HepG2 (cell line): ENCODE results near the gene ARCN1. TPM values are rescaled to one million over a fixed set of nuclear protein-coding genes. Genes with fewer than 3 reads are reported as not detected.

Source experiments
- ATF1 ChIP-seq: IDR thresholded peaks from 2 replicates; pipeline ENCODE4 v1.6.1; 2016; ENCODE audit warnings: mild to moderate bottlenecking, control low read depth
- GABPB1 ChIP-seq: IDR thresholded peaks from 2 replicates; pipeline ENCODE4 v1.6.1; 2016; ENCODE audit warnings: mild to moderate bottlenecking, missing genetic modification reagents, moderate library complexity, missing compliant biosample characterization
- HNF1A ChIP-seq, 2 experiments: sonication (generic) in 1 of 2; formaldehyde crosslinking in 1 of 2; IDR thresholded peaks; 2 replicates each; pipeline versions ENCODE4 v1.4.0 to v1.6.1; 2016 to 2020; ENCODE audit warnings: borderline replicate concordance in 1 of 2, low read depth in 1 of 2, mild to moderate bottlenecking in 1 of 2, missing genetic modification reagents in 1 of 2
- IRF2 ChIP-seq: IDR thresholded peaks from 2 replicates; pipeline ENCODE4 v1.6.1; 2018; ENCODE audit warnings: missing genetic modification reagents, missing compliant biosample characterization
- KDM2A ChIP-seq: sonication (generic); formaldehyde crosslinking; IDR thresholded peaks from 2 replicates; pipeline ENCODE4 v1.4.0; 2020; ENCODE audit warnings: low read depth, missing genetic modification reagents, borderline replicate concordance
- MAX ChIP-seq: IDR thresholded peaks from 2 replicates; pipeline ENCODE4 v1.6.1; 2012; ENCODE audit warnings: inconsistent platforms
- MEIS2 ChIP-seq: sonication (generic); formaldehyde crosslinking; IDR thresholded peaks from 2 replicates; pipeline ENCODE4 v1.9.0; 2021; ENCODE audit warnings: mild to moderate bottlenecking, missing genetic modification reagents
- SNAPC5 ChIP-seq: sonication (generic); formaldehyde crosslinking; IDR thresholded peaks from 2 replicates; pipeline ENCODE4 v1.8.1; 2023; ENCODE audit warnings: mild to moderate bottlenecking, missing genetic modification reagents, borderline replicate concordance
- ZNF180 ChIP-seq: sonication (generic); formaldehyde crosslinking; IDR thresholded peaks from 2 replicates; pipeline ENCODE4 v1.4.0; 2020; ENCODE audit warnings: low read depth, missing genetic modification reagents, borderline replicate concordance
- ZNF264 ChIP-seq: sonication (generic); formaldehyde crosslinking; IDR thresholded peaks from 2 replicates; pipeline ENCODE4 v1.4.0; 2020; ENCODE audit warnings: missing genetic modification reagents
- ZNF572 ChIP-seq: sonication (generic); formaldehyde crosslinking; IDR thresholded peaks from 2 replicates; pipeline ENCODE4 v1.5.1; 2020; ENCODE audit warnings: mild to moderate bottlenecking, missing genetic modification reagents
- ZNF775 ChIP-seq: sonication (generic); formaldehyde crosslinking; IDR thresholded peaks from 2 replicates; pipeline ENCODE4 v1.4.0; 2020; ENCODE audit warnings: missing genetic modification reagents, mild to moderate bottlenecking, moderate library complexity, borderline replicate concordance
- ZNF878 ChIP-seq: sonication (generic); formaldehyde crosslinking; IDR thresholded peaks from 2 replicates; pipeline ENCODE4 v1.8.1; 2023; ENCODE audit warnings: mild to moderate bottlenecking, missing genetic modification reagents, moderate library complexity
- polyA plus RNA-seq, 8 experiments: library from polyadenylated mRNA; depleted of rRNA in 3 of 8; stranded (reverse) in 7 of 8; unstranded in 1 of 8; fragments of >200 nt; fragmentation: Illumina TruSeq in 4 of 8; extraction: Trizol in 4 of 8; gene quantifications; 2 replicates each; pipeline versions ENCODE4 v1.2.1 to v1.2.3, GENCODE V29; 2011 to 2016; ENCODE audit warnings: low read depth in 4 of 8, missing spikeins in 1 of 8, mixed read lengths in 1 of 8; ENCODE audit not compliant: insufficient read depth in 1 of 8
- total RNA-seq, 5 experiments: library from RNA; depleted of rRNA; stranded (reverse); fragments of >200 nt; fragmentation: Illumina TruSeq; extraction: Trizol; gene quantifications; 2 replicates each; pipeline ENCODE4 v1.2.3, GENCODE V29; 2016; ENCODE audit warnings: low read depth in 1 of 5
- TF ChIP-seq, protein P1 (sequence below): sonication (generic); IDR thresholded peaks from 2 replicates; pipeline ENCODE4 v1.6.1; 2016; ENCODE audit warnings: low read depth, borderline replicate concordance
- TF ChIP-seq, protein P2 (sequence below), 2 experiments: IDR thresholded peaks; 2 replicates each; pipeline ENCODE4 v1.6.1; 2011 to 2012; ENCODE audit warnings: low read length in 2 of 2, borderline replicate concordance in 1 of 2, low read depth in 1 of 2, mild to moderate bottlenecking in 1 of 2, moderate library complexity in 1 of 2
- TF ChIP-seq, protein P3 (sequence below): IDR thresholded peaks from 2 replicates; pipeline ENCODE4 v1.6.1; 2012; ENCODE audit warnings: low read depth, low read length, improper control_type of control experiment

ARCN1 gene
- total and polyA plus RNA-seq, 2 of the 13 experiments (the other 11 are each of a cell fraction or from before 2014, with no cell fraction given), result 148 to 200 TPM

DNA sequence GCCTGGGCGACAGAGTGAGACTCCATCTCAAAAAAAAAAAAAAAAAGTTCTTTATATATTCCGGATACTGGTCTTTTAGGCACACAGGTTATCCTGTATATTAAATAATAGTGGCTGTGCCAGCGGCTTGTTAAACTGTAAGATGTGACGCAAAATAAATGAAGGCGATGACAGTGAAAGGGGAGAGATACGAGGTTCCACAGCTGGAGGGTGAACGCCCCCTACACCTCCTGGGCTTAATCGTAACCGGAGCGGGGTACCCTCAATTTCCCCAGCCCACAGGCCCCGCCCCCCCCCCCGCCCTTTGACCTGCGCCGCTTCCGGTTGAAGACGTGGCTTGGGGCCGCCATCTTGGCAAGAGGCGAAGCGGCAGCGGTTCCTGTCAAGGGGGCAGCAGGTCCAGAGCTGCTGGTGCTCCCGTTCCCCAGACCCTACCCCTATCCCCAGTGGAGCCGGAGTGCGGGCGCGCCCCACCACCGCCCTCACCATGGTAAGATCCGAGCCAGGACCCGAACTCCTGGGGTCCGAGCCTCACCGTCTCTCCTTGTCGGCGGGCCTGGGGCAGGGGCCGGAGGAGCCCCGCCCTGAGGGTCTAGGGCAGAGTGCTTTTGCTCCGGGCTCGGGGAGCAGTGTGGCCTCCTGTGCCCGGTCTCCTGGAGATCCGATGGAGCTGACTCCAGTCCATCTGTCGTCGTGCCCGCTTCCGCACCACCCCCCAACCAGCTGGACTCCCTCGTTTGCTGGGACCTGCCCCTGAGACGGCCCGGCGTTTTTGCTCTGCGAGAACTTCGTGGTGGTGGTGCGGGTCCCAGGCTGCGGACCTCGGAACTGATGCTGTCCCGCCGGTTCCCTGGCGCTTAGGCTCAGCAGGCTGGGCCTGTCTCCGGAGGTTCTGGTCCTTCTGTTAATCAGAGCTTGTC lies at the start of gene ARCN1 (continued):
- TF ChIP-seq HNF1A (IDR thresholded peaks at IDR 0.05; ENCODE audit: low read depth), result no peak
- TF ChIP-seq HNF1A (CRISPR knock-in tag; IDR thresholded peaks at IDR 0.05; ENCODE audit: borderline replicate concordance), result no peak
- peak; percentile 60 for TF ChIP-seq MEIS2 (CRISPR knock-in tag)
- TF ChIP-seq GABPB1 (CRISPR knock-in tag), result peak; percentile 92
- 0 out of 2 replicates have a peak, but pooled peaks have one; percentile 5 for TF ChIP-seq IRF2 (CRISPR knock-in tag)
- no peak for TF ChIP-seq ZNF264 (CRISPR knock-in tag)
- TF ChIP-seq ZNF878, result 0 out of 2 replicates have a peak, but pooled peaks have one; percentile 55
- TF ChIP-seq KDM2A (CRISPR knock-in tag), result peak; percentile 65; the same call in 1 of the 2 replicates
- TF ChIP-seq ZNF180 (CRISPR knock-in tag), result no peak
- TF ChIP-seq ZNF572, result 0 out of 2 replicates have a peak, but pooled peaks have one; percentile 25
- TF ChIP-seq ATF1 (CRISPR knock-in tag), result no peak
- TF ChIP-seq, protein P1, sequence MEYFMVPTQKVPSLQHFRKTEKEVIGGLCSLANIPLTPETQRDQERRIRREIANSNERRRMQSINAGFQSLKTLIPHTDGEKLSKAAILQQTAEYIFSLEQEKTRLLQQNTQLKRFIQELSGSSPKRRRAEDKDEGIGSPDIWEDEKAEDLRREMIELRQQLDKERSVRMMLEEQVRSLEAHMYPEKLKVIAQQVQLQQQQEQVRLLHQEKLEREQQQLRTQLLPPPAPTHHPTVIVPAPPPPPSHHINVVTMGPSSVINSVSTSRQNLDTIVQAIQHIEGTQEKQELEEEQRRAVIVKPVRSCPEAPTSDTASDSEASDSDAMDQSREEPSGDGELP, result peak; percentile 70; the same call in 1 of the 2 replicates
- TF ChIP-seq, protein P2, sequence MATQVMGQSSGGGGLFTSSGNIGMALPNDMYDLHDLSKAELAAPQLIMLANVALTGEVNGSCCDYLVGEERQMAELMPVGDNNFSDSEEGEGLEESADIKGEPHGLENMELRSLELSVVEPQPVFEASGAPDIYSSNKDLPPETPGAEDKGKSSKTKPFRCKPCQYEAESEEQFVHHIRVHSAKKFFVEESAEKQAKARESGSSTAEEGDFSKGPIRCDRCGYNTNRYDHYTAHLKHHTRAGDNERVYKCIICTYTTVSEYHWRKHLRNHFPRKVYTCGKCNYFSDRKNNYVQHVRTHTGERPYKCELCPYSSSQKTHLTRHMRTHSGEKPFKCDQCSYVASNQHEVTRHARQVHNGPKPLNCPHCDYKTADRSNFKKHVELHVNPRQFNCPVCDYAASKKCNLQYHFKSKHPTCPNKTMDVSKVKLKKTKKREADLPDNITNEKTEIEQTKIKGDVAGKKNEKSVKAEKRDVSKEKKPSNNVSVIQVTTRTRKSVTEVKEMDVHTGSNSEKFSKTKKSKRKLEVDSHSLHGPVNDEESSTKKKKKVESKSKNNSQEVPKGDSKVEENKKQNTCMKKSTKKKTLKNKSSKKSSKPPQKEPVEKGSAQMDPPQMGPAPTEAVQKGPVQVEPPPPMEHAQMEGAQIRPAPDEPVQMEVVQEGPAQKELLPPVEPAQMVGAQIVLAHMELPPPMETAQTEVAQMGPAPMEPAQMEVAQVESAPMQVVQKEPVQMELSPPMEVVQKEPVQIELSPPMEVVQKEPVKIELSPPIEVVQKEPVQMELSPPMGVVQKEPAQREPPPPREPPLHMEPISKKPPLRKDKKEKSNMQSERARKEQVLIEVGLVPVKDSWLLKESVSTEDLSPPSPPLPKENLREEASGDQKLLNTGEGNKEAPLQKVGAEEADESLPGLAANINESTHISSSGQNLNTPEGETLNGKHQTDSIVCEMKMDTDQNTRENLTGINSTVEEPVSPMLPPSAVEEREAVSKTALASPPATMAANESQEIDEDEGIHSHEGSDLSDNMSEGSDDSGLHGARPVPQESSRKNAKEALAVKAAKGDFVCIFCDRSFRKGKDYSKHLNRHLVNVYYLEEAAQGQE (IDR thresholded peaks at IDR 0.05; ENCODE audit: borderline replicate concordance in 1 of 2, low read depth in 1 of 2, low read length in 2 of 2), result 0 out of 4 replicates have a peak, but pooled peaks of 1 of the 2 experiments have one; percentile 2
- TF ChIP-seq, protein P3, sequence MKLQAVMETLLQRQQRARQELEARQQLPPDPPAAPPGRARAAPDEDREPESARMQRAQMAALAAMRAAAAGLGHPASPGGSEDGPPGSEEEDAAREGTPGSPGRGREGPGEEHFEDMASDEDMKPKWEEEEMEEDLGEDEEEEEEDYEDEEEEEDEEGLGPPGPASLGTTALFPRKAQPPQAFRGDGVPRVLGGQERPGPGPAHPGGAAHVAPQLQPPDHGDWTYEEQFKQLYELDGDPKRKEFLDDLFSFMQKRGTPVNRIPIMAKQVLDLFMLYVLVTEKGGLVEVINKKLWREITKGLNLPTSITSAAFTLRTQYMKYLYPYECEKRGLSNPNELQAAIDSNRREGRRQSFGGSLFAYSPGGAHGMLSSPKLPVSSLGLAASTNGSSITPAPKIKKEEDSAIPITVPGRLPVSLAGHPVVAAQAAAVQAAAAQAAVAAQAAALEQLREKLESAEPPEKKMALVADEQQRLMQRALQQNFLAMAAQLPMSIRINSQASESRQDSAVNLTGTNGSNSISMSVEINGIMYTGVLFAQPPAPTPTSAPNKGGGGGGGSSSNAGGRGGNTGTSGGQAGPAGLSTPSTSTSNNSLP, result no peak
- TF ChIP-seq MAX, result peak; percentile 50; the same call in 1 of the 2 replicates
- no peak for TF ChIP-seq SNAPC5 (CRISPR knock-in tag)
- no peak for TF ChIP-seq ZNF775 (CRISPR knock-in tag)
